ENCODE measurements around the gene DYNLT5.

GRCh38 chr1:66824771-66825170 lies 72.5 kb downstream of the DYNLT5 start:
- TF ChIP-seq ESRRA (CRISPR knock-in tag; IDR thresholded peaks at IDR 0.05; ENCODE audit: borderline replicate concordance) (no peak), CTCF (IDR thresholded peaks at IDR 0.05) (no peak), NR3C1 (CRISPR knock-in tag; conservative IDR thresholded peaks at IDR 0.05; ENCODE audit: low read depth) (no peak), ZNF416 (CRISPR knock-in tag; IDR thresholded peaks at IDR 0.05) (no peak), CBFB (CRISPR knock-in tag; IDR thresholded peaks at IDR 0.05; ENCODE audit: low read depth) (no peak), ZSCAN18 (CRISPR knock-in tag; IDR thresholded peaks at IDR 0.05) (no peak), ZNF396 (CRISPR knock-in tag; IDR thresholded peaks at IDR 0.05; ENCODE audit: borderline replicate concordance) (no peak), TP53 (CRISPR knock-in tag; IDR thresholded peaks at IDR 0.05) (no peak), NR1H2 (CRISPR knock-in tag; IDR thresholded peaks at IDR 0.05) (no peak)

All from WTC11 (cell line).